ENCODE results near the gene CCR3.

Gene CCR3

DNA sequence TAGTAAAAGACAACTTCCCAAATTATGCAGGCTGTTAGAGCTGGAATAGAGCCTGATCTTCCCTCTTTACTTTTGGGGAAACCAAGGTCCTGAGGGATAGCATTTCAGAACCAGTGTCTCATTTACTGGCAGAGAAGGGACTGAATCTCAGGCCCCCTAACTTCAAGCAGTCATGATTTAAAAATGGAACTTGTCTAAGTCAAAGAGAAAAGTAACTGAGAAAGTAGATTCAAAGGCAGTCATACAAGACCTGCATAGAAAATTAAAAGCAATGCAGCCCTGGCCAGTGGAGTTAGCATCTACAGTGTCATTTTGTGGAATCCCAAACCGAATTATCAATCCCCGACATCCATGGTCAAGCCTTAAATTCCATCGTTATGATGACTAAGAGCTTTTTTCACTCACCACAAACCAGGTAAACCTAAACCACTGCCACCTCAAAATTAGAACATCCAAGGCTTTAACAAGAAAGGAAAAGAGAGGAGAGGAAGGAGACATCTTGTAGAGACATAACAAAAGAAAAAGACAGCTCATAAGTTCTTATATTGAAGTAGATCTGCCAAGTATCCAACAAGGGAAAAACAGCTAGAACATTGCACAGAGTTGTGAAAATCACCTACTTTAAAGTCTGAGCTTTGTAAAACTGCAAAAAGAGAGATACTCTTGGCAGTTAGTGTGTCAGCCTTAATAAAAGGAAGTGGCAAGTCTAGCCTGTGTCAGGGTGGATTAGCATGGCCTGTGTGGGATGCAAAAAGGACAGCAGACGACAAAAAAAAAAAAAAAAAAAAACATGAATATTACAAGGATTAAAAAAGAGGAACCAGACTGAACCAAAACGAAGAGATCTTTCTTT, 57.6 kb downstream of the CCR3 start:
- TF ChIP-seq, protein P1, sequence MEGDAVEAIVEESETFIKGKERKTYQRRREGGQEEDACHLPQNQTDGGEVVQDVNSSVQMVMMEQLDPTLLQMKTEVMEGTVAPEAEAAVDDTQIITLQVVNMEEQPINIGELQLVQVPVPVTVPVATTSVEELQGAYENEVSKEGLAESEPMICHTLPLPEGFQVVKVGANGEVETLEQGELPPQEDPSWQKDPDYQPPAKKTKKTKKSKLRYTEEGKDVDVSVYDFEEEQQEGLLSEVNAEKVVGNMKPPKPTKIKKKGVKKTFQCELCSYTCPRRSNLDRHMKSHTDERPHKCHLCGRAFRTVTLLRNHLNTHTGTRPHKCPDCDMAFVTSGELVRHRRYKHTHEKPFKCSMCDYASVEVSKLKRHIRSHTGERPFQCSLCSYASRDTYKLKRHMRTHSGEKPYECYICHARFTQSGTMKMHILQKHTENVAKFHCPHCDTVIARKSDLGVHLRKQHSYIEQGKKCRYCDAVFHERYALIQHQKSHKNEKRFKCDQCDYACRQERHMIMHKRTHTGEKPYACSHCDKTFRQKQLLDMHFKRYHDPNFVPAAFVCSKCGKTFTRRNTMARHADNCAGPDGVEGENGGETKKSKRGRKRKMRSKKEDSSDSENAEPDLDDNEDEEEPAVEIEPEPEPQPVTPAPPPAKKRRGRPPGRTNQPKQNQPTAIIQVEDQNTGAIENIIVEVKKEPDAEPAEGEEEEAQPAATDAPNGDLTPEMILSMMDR (IDR thresholded peaks at IDR 0.05; ENCODE audit: low read depth, low read length, missing control alignments), result no peak
- no peak overlapping the region for H3K4me3 ChIP-seq (replicated peaks; ENCODE audit: low read depth, low read length)
- no peak for DNase-seq (ENCODE audit: extremely low read depth, low read depth)

DNA sequence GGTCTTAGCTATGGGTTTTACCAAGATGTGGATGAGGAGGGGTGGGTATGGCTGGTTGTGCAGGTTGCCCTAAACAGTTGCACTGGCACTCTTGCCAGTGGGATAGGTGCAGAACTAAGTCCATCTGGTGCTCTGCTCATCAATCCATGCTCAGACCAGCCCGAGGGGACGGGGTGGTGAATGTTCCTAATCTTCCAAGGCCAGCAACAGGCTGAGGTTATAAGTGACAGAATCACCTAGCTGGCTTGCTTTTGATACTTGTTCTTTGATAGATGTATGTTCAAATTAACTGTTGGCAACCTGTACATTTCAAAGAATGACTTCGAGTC, 58.2 kb downstream of the CCR3 start:
- DNase-seq (ENCODE audit: extremely low read depth, low read depth), result no peak
- no peak overlapping the region for H3K4me3 ChIP-seq (replicated peaks; ENCODE audit: low read depth, low read length)
- TF ChIP-seq, protein P1 (IDR thresholded peaks at IDR 0.05; ENCODE audit: low read depth, low read length, missing control alignments), result no peak

DNA sequence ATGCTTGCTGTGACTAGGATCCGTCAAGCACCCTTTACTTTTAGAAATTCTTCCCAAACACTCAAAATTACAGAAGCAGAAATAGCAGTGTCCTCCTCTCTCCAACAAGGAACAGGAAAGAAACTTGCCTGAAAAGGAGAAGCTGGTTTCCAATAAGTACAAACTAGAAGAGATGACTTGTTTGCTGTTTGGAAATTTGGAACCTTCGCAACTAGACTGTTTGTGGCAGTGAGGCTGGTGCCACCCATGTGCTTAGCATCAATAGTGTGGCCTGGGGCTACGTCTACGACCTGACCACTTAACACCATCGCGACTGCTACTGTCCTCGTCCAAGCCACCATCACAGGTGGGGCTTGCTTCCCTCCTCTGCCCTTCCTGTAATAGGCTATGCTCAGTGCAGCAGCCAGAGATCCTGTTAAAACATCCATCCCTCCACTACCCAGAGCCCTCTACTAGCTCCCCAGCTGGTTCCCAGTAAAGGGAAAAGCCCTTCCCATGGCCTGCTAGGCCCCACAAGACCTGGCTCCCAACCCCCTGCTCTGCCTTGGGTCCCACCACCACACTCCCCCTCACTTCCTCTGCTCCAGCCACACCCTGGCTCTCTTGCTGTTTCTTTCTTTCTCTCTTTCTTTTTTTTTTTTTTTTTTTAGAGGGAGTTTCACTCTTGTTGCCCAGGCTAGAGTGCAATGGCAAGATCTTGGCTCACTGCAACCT, 59.0 kb downstream of the CCR3 start:
- TF ChIP-seq, protein P1 (IDR thresholded peaks at IDR 0.05; ENCODE audit: low read depth, low read length, missing control alignments), result no peak
- DNase-seq (ENCODE audit: extremely low read depth, low read depth), result no peak
- H3K4me3 ChIP-seq (replicated peaks; ENCODE audit: low read depth, low read length), result no peak overlapping the region

DNA sequence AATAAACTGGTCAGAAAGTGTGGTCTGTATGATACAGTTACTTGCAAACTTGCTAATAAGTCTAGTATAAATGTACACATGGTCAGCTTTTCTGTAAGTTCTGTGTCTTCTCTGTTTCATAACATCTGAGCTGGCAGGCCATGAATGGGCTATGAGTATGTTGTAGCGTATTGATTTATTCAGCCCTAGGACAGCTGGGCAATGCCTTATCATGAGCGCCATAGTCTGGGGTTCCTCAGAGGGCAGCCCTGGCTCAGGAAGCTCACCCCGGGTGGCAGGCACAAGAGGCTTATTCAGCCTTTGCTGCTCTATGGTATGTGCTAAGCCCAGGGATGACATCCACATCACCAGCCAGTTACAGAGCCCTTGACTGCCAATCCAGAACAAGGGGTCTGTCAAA, 61.0 kb downstream of the CCR3 start:
- TF ChIP-seq, protein P1 (IDR thresholded peaks at IDR 0.05; ENCODE audit: low read depth, low read length, missing control alignments), result no peak
- no peak for DNase-seq (ENCODE audit: extremely low read depth, low read depth)
- H3K4me3 ChIP-seq (replicated peaks; ENCODE audit: low read depth, low read length), result no peak overlapping the region

DNA sequence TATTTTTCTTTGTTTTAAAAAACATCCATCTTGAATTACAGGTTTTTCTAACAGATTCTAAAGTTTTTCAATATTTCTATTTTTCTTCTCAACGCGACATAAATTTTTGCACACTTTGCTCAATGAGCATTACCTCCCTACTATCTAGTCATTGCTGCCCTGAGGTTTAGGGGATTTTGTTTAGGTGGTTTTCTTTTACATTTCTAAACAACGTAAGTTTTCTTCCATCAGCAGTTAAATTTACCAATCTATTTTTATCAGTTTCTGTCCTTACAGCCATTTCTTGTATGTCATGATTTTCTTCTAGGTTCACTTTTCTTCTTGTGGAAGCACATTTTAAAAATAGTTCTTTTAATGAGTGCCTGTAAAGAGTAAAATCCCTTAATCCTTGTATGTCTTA, 62.5 kb downstream of the CCR3 start:
- TF ChIP-seq, protein P1 (IDR thresholded peaks at IDR 0.05; ENCODE audit: low read depth, low read length, missing control alignments), result no peak
- H3K4me3 ChIP-seq (replicated peaks; ENCODE audit: low read depth, low read length), result no peak overlapping the region
- no peak for DNase-seq (ENCODE audit: extremely low read depth, low read depth)

DNA sequence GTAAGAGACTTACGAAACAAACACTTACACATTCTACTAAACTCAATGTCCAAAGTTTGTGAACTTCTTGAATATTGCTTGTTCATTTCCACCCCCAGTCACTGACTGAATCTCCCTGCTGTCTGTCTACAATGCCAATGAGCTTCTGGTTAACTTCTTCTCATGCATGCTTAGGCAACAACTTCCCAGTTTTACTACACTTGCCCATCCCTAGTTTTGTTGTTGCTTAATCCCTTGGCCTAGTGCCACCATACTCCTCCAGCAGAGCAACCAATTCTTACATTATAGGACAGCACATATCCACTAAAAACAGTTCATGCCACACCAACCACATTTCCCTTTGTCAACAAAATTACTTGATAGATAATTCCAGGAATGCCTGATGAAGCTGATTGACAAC, 70.7 kb downstream of the CCR3 start:
- H3K4me3 ChIP-seq (replicated peaks; ENCODE audit: low read depth, low read length), result no peak overlapping the region
- TF ChIP-seq, protein P1 (IDR thresholded peaks at IDR 0.05; ENCODE audit: low read depth, low read length, missing control alignments), result no peak
- DNase-seq (ENCODE audit: extremely low read depth, low read depth), result no peak
